Endothelial cell (in vitro differentiated cells): ENCODE results near the gene TRAPPC12. TPM values are rescaled to one million over a fixed set of nuclear protein-coding genes. Genes with fewer than 3 reads are reported as not detected.

Source experiments
- DNase-seq: peaks from one replicate; pipeline ENCODE4 v3.0.0; 2021; ENCODE audit warnings: low spot score
- H3K27ac Mint-ChIP-seq: one replicate; pipeline ENCODE4 v1.8.0; 2021; ENCODE audit warnings: mixed read lengths, inconsistent platforms; ENCODE audit not compliant: unreplicated experiment
- H3K27me3 Mint-ChIP-seq: one replicate; pipeline ENCODE4 v1.8.0; 2021; ENCODE audit warnings: mild to moderate bottlenecking, moderate library complexity, mixed read lengths, inconsistent platforms; ENCODE audit not compliant: unreplicated experiment
- H3K36me3 Mint-ChIP-seq: one replicate; pipeline ENCODE4 v1.8.0; 2021; ENCODE audit warnings: mild to moderate bottlenecking, low read depth, mixed read lengths, inconsistent platforms; ENCODE audit not compliant: unreplicated experiment
- H3K4me1 Mint-ChIP-seq: one replicate; pipeline ENCODE4 v1.8.0; 2021; ENCODE audit warnings: mild to moderate bottlenecking, mixed read lengths, inconsistent platforms; ENCODE audit not compliant: unreplicated experiment
- H3K4me3 Mint-ChIP-seq: one replicate; pipeline ENCODE4 v1.8.0; 2021; ENCODE audit warnings: mild to moderate bottlenecking, mixed read lengths, inconsistent platforms; ENCODE audit not compliant: unreplicated experiment
- H3K9me3 Mint-ChIP-seq: one replicate; pipeline ENCODE4 v1.8.0; 2021; ENCODE audit warnings: mixed read lengths, inconsistent platforms; ENCODE audit not compliant: unreplicated experiment
- CTCF ChIP-seq: fragments of 200-600 bp; sonication (generic); IDR thresholded peaks from one replicate; pipeline ENCODE4 v1.5.0; 2021; ENCODE audit warnings: antibody characterized with exemption; ENCODE audit not compliant: unreplicated experiment
- total RNA-seq: library from RNA; stranded (reverse); fragmentation: NEBNext Ultra II Directional; extraction: Animal tissue kit (Norgen Biotek cat#: 25700); gene quantifications from one replicate; pipeline ENCODE4 v1.2.1, GENCODE V29; 2021; ENCODE audit not compliant: unreplicated experiment

TRAPPC12 gene
- total RNA-seq, 1 donor from 2014 or later = 105 TPM

GRCh38 chr2:3344897-3345296 lies 34.6 kb upstream of the TRAPPC12 start:
- Mint-ChIP-seq H3K27me3 (no peaks in the 10 kb centered on the region), H3K9me3 (no peaks in the 10 kb centered on the region), H3K27ac (no peak overlapping the region), H3K4me1 (no peaks in the 10 kb centered on the region), H3K36me3 (peaks cover 27% of the 10 kb centered on the region), H3K4me3 (no peak overlapping the region)
- DNase-seq = no peak
- no peak for TF ChIP-seq CTCF

DNA sequence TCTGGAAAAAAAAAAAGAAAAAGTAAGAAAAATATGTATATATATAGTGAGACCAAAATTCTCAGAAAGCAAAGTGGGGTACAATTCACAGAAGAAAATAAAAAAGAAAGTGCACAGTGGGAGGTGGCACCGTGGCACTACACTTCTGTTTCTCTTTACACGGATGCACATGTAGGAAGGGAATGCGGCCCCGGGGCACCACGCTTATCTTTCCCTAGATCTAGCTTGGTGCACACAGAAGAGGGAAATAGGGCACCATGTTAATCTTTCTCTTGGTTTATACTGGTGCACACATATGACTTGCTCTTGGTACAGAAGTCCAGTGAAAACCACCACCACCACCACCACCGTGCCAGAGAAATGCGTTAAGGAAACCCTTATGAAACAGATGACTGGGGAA lies 33.9 kb upstream of the TRAPPC12 start:
- Mint-ChIP-seq H3K27me3 (no peaks in the 10 kb centered on the region), H3K4me1 (no peaks in the 10 kb centered on the region), H3K4me3 (no peak overlapping the region), H3K27ac (no peak overlapping the region), H3K36me3 (peaks cover 27% of the 10 kb centered on the region), H3K9me3 (no peaks in the 10 kb centered on the region)
- no peak for DNase-seq
- TF ChIP-seq CTCF = no peak

GRCh38 chr2:3348767-3349166 lies 30.7 kb upstream of the TRAPPC12 start:
- Mint-ChIP-seq H3K9me3 (no peaks in the 10 kb centered on the region), H3K4me1 (no peaks in the 10 kb centered on the region), H3K4me3 (no peak overlapping the region), H3K27ac (no peak overlapping the region), H3K27me3 (no peaks in the 10 kb centered on the region), H3K36me3 (peaks cover 41% of the 10 kb centered on the region)
- TF ChIP-seq CTCF = no peak
- no peak for DNase-seq

DNA sequence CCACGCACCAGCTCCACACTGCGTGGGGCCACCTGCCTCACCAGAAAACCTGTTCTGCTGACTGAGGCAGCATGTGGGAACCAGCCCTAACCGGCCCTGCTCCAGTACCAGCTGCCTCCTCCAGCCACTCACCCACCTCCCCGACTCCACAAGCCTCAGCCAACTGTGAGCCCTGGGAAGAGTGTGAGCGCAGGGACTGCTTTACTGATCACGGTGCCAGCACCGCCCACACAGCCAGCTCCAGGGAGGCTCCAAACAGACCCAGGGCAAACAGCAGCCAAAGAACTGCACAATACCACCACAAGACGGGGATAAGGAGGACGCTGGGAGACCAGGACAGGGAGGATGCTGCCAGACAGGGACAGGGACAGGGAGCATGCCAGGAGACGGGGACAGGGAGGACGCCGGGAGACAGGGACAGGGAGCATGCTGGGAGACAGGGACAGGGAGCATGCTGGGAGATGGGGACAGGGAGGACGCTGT lies 30.2 kb upstream of the TRAPPC12 start:
- H3K36me3 Mint-ChIP-seq = peaks cover 41% of the 10 kb centered on the region

DNA sequence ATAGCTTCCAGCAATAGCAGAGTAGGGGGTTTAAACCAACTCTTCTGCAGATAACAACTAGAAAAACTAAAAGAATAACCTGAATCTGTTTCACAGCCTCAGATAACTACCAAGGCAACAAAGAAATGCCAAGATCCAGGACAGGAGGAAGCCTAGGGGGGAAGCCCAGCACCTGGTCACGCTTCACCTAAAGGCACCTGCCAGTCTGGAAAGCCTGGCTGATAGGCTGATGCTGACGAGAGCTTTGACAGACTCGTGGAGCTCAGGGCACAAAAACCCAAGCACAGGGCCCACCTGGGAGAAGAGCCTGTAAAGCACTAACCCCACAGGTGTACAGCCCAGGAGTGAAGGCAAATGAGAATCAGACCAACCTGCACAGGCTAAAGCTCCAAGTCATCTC lies 24.5 kb upstream of the TRAPPC12 start:
- Mint-ChIP-seq H3K27me3 (no peaks in the 10 kb centered on the region), H3K9me3 (no peaks in the 10 kb centered on the region), H3K4me1 (peaks cover 13% of the 10 kb centered on the region), H3K27ac (no peak overlapping the region), H3K36me3 (peaks cover 20% of the 10 kb centered on the region), H3K4me3 (no peak overlapping the region)
- TF ChIP-seq CTCF = no peak
- DNase-seq = no peak

More for the DNA sequence above, 30.2 kb upstream of the TRAPPC12 start:
- Mint-ChIP-seq H3K4me1 (no peaks in the 10 kb centered on the region), H3K27ac (no peak overlapping the region), H3K27me3 (no peaks in the 10 kb centered on the region), H3K4me3 (no peak overlapping the region), H3K9me3 (no peaks in the 10 kb centered on the region)
- no peak for TF ChIP-seq CTCF
- no peak for DNase-seq
